Choroid plexus epithelial cell (primary cell): ENCODE results near the gene EXOC6.
"Not testable (repeated sequence)": the region's sequence is repeated elsewhere in the genome, so short reads cannot be mapped to it uniquely, and the experiment has no call there.

ENCODE experiments used
- DNase-seq: peaks from one replicate; pipeline ENCODE4 v3.0.0-alpha.2; 2010; ENCODE audit warnings: low read depth
- H3K4me3 ChIP-seq: 2 replicates; pipeline ENCODE4 v1.5.1; 2011; ENCODE audit warnings: low read depth, mild to moderate bottlenecking, control low read depth, low read length, moderate library complexity
- CTCF ChIP-seq: conservative IDR thresholded peaks from 2 replicates; pipeline ENCODE4 v1.5.1; 2011; ENCODE audit warnings: low read depth, mild to moderate bottlenecking, control low read depth, inconsistent platforms, low read length, moderate library complexity

The EXOC6 gene

GRCh38 chr10:92892691-92893054 lies 44.4 kb downstream of the EXOC6 start:
- TF ChIP-seq CTCF, result no peak
- H3K4me3 ChIP-seq, result no peak overlapping the region
- no peak for DNase-seq

GRCh38 chr10:92894081-92894655 lies 45.8 kb downstream of the EXOC6 start:
- DNase-seq, result no peak
- TF ChIP-seq CTCF, result no peak
- H3K4me3 ChIP-seq, result no peak overlapping the region

- no peak for DNase-seq
- no peak for TF ChIP-seq CTCF
- no peak overlapping the region for H3K4me3 ChIP-seq
Measured at GRCh38 chr10:92897916-92898315, 49.6 kb downstream of the EXOC6 start.

- H3K4me3 ChIP-seq, result no peak overlapping the region
- DNase-seq, result no peak
- TF ChIP-seq CTCF, result no peak
Measured at GRCh38 chr10:92901819-92902251, 53.5 kb downstream of the EXOC6 start.

GRCh38 chr10:92903633-92904032 lies 55.3 kb downstream of the EXOC6 start:
- TF ChIP-seq CTCF, result no peak
- DNase-seq, result no peak
- H3K4me3 ChIP-seq, result no peak overlapping the region

- TF ChIP-seq CTCF, result no peak
- H3K4me3 ChIP-seq, result no peak overlapping the region
- DNase-seq, result no peak
Measured at GRCh38 chr10:92907280-92907679, 59.0 kb downstream of the EXOC6 start.

GRCh38 chr10:92912631-92913030 lies 64.3 kb downstream of the EXOC6 start:
- H3K4me3 ChIP-seq, DNase-seq: not testable (repeated sequence)

GRCh38 chr10:92913973-92914372 lies 65.7 kb downstream of the EXOC6 start:
- H3K4me3 ChIP-seq, result no peak overlapping the region
- peak; percentile 1 for TF ChIP-seq CTCF
- no peak for DNase-seq
